Measurements from ENCODE around the gene ERCC2.
"Not testable (repeated sequence)": the region's sequence is repeated elsewhere in the genome, so short reads cannot be mapped to it uniquely, and the experiment has no call there.

The ERCC2 gene

GRCh38 chr19:45327404-45328143, 42.8 kb downstream of the ERCC2 start:
- DNase-seq, result no peak

DNA sequence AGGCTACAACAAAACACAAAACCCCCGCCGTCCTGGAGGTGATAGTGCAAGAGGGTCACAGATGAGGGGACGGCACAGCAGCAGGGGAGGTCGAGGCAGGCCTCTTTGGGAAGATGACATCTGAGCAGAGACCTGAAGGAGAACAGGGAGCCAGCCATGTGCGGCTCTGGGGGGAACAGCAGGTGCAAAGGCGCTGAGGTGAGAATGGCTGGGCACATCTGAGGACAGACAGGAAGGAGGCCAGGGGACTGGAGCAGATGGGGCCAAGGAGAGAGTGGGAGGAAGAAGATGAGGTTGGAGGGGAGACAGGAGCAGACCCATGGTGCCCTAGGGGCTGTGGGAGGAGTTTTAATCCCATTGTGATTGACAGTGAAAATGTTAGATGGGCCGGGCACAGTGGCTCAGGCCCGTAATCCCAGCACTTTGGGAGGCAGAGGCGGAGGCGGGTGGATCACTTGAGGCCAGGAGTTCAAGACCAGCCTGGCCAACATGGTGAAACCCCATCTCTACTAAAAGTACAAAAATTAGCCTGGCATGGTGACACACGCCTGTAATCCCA, 45.9 kb downstream of the ERCC2 start:
- DNase-seq, result no peak

GRCh38 chr19:45323671-45324081, 46.7 kb downstream of the ERCC2 start:
- DNase-seq, result no peak

- no peak for DNase-seq
Observed at GRCh38 chr19:45322744-45323281, 47.6 kb downstream of the ERCC2 start, which contains the start of gene CKM. Gene CKM, minus strand, starts transcription at chr19:45322875. Its CDS starts 3,162 bp downstream, at chr19:45319713.

DNA sequence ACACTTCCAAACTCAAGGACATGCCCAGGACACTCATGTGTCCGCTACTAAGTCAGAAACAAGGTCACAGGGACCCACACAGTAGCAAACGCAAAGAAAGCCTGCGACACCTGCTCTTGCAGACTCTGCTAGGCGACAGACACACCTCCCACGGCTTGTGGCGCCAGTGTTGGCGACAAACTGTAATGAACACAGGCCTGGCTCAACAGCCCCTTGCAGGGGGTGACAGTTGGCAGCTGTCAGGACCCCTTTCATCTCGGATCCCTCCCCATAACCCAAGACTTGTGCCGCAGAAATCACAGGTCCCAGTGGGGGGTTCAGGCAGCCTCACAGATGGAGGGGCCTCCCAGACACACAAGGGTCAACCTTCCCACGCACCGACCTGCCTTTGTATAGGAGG, 48.1 kb downstream of the ERCC2 start:
- peak; percentile 52 for DNase-seq

- no peak for DNase-seq
Observed at GRCh38 chr19:45321848-45322247, 48.5 kb downstream of the ERCC2 start.

DNA sequence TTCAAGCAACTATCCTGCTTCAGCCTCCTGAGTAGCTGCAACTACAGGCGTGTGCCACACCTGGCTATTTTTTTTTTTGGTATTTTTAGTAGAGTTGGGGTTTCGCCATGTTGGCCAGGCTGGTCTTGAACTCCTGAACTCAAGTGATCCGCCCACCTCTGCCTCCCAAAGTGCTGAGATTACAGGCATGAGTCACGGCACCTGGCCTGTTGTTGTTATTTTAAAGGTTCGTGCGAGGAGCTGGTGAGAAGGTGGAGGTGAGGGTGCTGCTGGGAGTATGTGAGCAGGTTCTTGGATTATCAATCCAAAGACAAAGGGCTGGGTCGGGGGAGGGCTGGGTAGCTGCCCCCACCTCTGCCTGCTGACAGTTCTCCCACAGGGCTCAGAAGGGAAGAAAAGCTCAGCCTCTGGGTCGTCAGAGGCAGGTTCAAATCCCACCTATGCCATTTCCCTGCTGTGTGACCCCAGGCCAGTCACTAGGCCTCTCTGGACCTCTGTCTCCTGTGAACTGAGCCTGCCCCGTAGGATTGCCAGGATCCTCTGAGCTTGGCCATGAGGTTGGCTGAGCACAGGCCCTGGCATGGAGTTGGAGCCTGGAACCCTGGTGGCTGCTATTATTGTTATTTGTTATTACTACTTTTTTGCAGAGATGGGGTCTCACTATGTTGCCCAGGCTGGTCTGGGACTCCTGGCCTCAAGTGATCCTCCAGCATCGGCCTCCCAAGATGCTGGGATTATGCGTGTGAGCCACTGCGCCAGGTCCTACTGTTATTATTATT, 49.2 kb downstream of the ERCC2 start:
- DNase-seq, result peak; percentile 30

GRCh38 chr19:45315304-45315703, 55.1 kb downstream of the ERCC2 start:
- DNase-seq, result no peak

DNA sequence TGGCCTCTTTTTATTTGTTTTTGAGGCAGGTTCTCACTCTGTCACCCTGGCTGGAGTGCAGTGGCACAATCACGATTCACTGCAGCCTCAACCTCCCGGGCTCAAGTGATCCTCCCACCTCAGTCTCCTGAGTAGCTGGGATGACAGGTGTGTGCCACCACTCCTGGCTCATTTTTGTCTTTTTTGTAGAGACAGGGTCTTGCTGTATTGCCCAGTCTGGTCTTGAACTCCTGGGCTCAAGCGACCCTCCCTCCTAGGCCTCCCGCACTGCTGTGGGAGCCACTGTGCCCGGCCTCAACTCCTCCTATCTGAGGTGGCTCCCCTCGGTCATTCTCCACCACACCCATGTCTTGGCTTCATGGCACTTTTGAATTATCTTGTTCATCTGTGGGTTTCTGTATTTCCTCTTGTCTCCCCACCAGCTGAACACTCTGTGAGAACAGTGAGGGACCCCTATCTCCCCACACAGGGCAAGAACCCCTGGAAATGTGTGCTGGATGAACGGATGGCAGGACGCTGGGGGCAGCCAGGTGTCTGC, 55.6 kb downstream of the ERCC2 start:
- DNase-seq, result no peak

DNA sequence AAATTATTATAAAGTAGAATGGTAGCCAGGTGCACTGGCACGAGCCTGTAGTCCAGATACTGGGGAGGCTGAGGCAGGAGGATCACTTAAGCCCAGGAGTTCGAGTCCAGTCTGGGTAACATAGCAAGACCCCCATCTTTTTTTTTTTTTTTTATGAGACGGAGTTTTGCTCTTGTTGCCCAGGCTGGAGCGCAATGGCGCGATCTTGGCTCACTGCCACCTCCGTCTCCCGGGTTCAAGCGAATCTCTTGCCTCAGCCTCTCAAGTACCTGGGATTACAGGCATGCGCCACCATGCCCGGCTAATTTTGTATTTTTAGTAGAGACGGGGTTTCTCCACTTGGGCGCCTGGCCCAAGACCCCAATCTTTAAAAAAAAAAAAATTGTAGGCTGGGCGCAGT, 58.1 kb downstream of the ERCC2 start:
- not testable (repeated sequence) for DNase-seq

DNA sequence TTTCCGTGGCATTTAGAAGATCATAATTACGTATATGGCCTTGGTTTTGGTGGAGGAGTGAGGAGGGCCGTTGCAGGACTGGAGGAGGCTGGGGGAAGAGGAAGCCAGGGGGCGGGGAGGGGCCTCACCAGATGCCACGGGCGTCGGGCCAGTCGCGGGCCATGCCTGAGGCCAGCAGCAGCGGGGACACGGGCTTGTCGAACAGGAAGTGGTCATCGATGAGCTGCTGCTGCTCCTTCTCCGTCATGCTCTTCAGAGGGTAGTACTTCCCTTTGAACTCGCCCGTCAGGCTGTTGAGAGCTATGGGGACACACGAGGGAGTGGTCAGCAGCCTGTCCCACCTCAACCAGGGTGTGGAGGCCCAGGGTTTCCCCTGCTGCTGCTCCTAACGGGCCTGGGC, 58.8 kb downstream of the ERCC2 start:
- no peak for DNase-seq

GRCh38 chr19:45309322-45309721, 61.1 kb downstream of the ERCC2 start:
- DNase-seq, result not testable (repeated sequence)

DNA sequence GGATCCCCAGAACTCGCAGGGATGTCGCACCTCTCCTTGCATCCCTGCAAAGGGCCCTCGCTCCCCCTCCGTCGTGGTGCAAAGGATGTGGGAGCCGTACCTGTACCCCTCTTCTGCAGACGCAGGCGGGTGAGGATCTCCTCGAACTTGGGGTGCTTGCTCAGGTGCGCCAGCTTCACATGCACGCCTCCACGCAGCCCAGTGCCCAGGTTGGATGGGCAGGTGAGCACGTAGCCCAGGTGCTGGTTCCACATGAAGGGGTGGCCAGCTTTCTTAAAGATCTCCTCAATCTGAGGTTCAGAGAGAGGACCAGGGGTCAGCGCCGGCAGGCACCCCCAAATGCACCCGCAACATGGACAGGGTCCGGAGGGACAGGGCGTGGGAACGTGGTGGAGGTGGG, 63.0 kb downstream of the ERCC2 start:
- DNase-seq, result no peak

- DNase-seq, result no peak
Observed at GRCh38 chr19:45306518-45307027, 63.8 kb downstream of the ERCC2 start.

- DNase-seq, result no peak
Observed at GRCh38 chr19:45306040-45306439, 64.3 kb downstream of the ERCC2 start.

DNA sequence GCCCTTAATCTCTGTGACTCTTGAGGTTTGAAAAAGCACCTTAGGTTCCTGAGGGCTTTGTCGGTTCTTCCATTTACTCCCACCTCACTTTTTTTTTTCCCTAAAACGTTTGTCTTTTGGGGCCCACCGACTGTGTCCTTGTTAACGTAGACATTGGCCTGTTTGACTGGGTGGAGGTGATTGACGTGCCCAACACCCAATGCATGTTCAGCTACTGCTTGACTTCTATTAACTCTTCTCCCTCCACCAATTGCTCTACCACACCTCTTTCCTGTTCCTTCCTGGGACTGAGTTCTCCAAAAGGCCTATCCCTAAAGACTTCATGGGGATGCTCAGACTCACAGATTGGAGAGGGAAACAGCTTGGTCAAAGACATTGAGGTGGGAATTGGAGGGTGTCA, 65.0 kb downstream of the ERCC2 start:
- DNase-seq, result no peak

DNA sequence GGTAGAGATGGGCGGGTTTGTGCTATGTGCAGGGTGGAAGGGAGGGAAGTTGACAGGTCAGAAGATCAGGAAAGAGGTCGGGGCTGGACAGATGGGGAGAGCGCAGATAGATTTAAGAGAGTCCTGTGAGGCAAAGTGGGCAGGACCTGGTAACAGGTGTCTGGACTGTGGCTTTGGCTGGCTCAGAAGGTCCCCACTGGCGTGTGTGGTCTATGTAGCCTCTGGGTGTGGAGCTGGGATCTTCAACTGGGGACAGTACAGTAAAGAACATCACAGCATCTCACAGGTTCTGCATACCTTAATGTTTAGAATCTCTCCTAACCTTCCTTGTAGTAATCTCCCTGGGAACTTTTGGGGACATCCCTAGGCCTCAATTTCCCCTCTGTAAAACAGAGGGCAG, 65.4 kb downstream of the ERCC2 start:
- DNase-seq, result no peak

DNA sequence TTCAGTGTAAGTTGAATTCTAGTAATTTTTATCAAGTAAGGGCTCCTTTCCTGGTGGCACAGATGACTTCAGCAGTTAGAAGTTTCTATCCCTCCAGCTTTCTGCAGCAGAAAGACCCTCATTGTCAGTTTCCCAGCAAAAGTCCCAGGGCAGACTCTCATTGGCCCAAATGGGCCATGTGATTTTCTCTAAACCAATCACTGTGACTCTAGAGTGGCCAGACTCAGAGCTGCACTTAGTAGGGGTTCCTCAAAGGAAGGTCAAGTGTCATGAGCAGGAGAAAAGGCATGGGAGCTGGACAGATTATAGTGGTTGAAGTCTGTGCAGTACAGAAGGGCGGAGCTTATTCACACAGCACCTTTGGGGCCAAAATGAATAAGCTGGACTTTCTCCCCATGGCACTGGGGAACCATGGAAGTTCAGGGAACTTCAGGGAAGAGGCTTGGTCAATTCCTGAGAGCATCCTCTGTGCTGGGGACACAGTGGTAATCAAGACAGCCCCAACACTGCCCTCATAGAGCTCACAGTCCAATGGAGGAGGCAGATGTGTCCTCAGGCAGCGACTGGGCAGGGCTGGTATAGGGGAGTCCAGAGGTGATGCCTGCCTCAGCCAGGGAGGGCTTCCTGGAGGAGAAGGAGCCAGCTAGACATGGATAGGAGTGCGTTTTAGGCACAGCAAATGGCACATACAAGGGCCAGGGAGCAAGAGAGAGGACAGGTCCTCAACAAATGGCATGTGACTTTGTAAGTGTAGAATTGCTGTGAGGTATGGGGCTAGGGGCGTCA, 66.0 kb downstream of the ERCC2 start:
- no peak for DNase-seq

DNA sequence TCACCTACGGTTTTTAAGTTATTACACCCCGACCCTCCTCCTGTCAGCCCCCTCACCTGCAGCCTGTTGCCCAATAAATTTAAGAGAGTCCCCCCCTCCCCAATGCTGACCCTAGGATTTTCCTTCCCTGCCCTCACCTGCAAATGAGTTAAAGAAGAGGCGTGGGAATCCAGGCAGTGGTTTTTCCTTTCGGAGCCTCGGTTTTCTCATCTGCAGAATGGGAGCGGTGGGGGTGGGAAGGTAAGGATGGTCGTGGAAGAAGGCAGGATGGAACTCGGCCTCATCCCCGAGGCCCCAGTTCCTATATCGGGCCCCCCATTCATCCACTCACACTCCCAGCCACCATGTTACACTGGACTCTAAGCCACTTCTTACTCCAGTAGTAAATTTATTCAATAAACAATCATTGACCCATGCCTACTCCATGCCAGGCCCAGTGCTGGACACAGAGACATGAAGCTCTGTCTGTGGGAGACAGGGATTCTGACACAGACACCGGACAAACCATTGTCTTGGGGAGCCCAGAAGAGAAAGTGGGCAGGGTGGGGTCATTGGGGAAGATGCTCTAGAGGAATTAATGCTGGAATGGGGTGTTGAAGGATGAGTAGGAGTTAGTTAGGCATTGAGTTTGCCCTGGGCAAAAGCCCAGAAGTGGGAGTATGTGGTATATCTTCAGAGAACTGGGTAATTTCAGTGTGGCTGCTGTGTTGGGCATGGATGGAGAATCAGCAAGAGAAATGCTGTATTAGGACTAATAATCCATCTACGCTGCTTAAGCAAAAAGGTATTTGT, 66.9 kb downstream of the ERCC2 start:
- no peak for DNase-seq

- DNase-seq, result no peak
Observed at GRCh38 chr19:45302416-45302815, 68.0 kb downstream of the ERCC2 start.
